Glomerular visceral epithelial cell (primary cell): ENCODE data around the gene HOXD4.

Source experiments
- DNase-seq: peaks from one replicate; pipeline ENCODE4 v3.0.0-alpha.2; 2016; ENCODE audit errors: extremely low spot score

The HOXD4 gene

GRCh38 chr2:176114120-176114929 lies 37.0 kb upstream of the HOXD4 start:
- DNase-seq, result no peak

- DNase-seq, result no peak
Measured at GRCh38 chr2:176114930-176115625, 36.3 kb upstream of the HOXD4 start.

- no peak for DNase-seq
Measured at GRCh38 chr2:176115883-176116813, 35.2 kb upstream of the HOXD4 start, which contains the start of gene HOXD10. HOXD10 (plus strand) TSS chr2:176116778; CDS start chr2:176116834, 56 bp downstream.

GRCh38 chr2:176117162-176117822 lies 34.1 kb upstream of the HOXD4 start:
- no peak for DNase-seq

- no peak for DNase-seq
Measured at GRCh38 chr2:176117823-176118371, 33.5 kb upstream of the HOXD4 start.

GRCh38 chr2:176118601-176119339 lies 32.6 kb upstream of the HOXD4 start:
- DNase-seq, result peak; percentile 58

- no peak for DNase-seq
Measured at GRCh38 chr2:176120364-176121189, 30.8 kb upstream of the HOXD4 start.

- DNase-seq, result no peak
Measured at GRCh38 chr2:176121190-176122051, 29.9 kb upstream of the HOXD4 start.

- no peak for DNase-seq
Measured at GRCh38 chr2:176122052-176122682, 29.2 kb upstream of the HOXD4 start.

GRCh38 chr2:176122683-176123410 lies 28.5 kb upstream of the HOXD4 start, which contains the start of gene HOXD9:
HOXD9 (plus strand) TSS chr2:176122719; CDS start chr2:176122769, 50 bp downstream.
- no peak for DNase-seq

GRCh38 chr2:176123411-176124109 lies 27.8 kb upstream of the HOXD4 start:
- no peak for DNase-seq

- DNase-seq, result no peak
Measured at GRCh38 chr2:176124110-176124946, 27.0 kb upstream of the HOXD4 start.

- DNase-seq, result no peak
Measured at GRCh38 chr2:176124947-176125771, 26.2 kb upstream of the HOXD4 start.

- DNase-seq, result no peak
Measured at GRCh38 chr2:176125772-176126054, 25.6 kb upstream of the HOXD4 start.
